GM21576 (cell line): ENCODE measurements around the gene PIM3.

Experiments used
- ATAC-seq: cut with Tn5 transposase; IDR thresholded peaks from one replicate; pipeline ENCODE4 v1.9.1; 2021; ENCODE audit warnings: mild to moderate bottlenecking, moderate library complexity; ENCODE audit not compliant: unreplicated experiment

The PIM3 gene

DNA sequence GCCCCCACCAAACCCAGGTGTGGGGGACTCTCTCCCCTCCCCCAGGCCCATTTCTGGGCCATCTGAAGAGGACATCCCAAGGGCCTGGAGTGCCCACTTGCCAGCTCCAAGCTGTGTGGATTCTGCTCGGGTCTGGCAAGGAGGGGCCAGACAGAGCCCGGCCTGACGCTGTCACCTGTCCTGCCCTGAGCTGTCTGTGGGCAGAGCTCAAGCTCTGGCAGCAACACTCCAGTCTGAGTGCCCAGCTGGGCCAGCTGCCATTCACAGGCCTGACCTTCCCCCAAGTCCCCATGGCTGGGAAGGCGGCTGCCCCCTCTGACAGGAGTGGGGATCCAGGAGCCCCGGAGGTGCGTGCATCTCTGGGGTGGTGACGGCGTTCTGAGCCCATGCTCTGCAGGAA is 6.2 kb upstream of the PIM3 start:
- ATAC-seq = no peak

DNA sequence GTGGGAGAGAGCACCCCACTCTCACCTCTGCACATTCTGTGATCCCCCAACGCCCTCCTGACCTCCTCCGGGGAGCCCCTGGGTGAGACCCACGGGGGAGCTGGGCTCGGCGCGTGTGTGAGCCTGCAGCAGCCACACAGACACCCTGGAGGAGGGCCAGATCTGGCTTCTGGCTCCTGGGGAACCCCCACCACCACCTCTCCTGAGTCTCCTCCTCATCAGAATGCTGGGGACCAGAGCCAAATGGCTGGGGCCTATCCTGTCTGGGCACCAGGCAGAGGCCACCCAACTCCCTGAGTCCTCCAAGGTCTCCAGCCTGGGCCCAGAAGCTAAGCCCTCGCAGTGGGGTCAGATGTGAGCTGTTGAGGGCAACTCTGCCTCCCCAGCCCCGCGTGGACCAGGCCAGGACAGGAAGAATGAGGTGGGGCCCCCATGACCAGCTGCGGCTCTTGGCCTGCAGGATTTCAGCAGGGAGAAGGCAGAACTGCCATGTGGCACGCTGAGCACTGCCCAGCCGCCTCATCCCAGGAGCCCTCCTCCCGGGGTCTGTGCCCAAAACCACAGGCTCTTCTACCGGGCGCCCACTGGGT is 5.5 kb upstream of the PIM3 start:
- ATAC-seq = no peak

DNA sequence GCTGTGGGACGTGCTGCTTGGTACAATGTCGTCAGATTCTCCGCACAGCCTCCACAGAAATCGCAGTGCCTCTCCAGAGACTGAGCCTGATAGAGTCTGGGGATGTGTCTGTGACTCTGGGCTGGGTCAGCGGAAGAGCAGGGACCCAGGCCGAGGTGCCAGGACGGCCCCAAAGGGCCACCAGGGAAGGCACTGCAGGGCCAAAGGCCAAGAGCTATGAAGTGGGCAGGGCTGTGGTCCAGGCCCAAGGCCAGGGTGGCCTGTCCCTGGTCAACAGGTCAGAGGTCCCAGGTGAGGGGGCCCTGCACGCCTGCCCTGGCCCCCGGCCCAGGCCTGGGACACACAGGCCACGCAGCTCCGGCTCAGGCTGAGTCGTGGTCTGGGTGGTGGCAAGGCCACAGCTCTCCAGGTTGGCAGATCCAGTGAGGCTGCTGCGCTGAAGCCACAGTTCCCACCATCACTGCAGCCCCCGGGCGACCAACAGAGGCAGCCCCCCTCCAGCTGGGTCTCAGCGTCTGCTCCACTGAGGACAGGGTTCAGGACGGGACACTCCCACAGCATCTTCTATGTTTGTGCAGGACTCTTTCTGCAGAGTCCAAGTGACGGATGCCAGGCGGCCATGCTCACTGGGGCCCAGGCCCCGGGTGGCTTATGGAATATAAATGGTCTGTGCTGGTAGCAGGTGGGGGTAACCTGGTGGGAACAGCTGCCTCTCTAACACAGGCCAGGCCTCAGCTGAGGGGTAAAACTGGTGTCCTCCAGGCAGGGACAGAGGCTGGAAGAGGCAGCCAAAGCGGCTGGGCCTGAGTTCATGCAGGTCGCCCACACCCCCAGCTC is 4.8 kb upstream of the PIM3 start:
- no peak for ATAC-seq

DNA sequence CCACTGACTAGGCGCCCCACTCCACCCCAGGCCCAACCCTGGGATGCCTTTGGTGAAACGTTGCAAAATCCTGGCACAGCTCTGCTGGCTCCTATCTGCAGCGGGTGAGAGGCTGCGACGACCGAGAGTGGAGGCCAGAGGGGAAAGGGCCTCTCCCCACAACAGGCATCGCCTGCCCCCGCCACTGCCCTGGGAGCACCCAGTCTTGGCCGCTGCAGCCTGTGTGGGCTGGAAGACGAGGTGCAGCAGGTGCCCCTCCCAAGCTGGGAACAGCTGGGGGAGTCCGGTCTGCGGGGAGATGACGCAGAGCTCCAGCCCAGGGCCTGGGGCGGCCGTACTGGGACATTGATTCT is 4.2 kb upstream of the PIM3 start:
- ATAC-seq = no peak

DNA sequence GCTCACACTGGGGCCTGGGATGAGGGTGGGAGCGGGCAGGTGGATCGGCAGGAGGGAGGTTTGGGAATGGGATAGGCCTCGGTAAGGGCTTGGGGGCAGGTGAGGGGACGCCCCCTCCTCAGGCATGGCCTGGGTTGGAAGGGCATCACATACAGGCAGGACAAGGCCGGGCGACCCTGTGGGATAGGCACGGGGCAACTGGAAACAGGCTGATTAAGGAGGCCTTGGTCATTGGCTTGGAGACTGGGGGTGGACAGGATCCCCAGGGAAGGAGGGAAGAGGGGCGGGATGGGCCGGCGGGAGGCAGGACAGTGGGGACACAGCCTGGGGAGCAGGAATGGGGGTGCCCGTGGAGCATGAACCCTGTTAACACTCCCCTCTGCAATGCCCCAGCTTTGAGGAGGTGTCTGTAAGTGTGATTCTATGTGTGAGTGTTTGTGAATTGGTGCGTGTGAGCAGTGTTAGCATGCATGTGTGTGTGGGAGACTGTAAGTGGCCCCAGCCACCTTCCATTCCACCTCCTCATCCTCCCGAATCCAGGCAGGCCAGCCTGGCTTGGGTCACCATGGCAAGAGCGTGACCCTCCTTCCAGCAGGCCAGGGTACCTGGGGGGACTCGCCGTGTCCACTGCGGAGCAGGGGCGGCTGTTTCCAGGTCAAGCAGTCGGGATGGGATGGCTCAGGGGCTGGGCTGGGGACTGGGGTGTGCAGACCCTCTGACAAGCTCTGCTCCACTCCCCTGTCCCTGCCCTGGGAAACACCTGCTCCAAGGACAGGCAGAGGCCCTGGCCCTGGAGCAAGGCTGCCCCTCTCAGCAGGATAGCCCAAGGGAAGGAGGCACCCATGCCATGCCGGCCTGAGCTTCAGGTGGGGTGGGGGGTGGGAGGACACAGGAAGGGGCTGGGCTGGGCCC is 3.4 kb upstream of the PIM3 start:
- no peak for ATAC-seq

DNA sequence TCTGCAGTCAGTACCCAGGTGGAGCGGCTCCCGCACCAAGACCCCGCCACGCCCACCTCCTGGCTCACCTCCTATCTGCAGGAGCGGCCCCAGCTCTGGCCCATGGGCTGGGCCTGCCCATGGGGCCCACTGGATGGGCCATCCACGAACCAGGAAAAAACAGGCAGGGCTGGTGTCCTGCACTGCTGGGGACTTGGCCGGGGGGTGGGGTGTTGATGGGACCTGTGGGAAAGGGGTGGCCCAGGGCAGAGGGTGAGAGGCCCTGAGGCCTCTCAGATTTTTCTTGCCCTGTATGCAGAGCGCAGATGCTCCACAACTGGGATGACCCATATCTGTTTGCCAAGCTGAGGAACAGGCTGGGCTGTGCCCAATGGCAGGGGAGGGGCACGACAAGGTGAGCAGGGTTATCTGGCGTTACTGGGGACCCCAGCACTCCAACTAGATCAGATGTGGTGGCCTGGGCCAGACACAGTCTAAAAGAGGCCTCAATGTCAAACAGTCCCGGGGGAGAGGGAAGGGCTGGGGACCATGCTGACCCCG is 2.7 kb upstream of the PIM3 start:
- no peak for ATAC-seq

DNA sequence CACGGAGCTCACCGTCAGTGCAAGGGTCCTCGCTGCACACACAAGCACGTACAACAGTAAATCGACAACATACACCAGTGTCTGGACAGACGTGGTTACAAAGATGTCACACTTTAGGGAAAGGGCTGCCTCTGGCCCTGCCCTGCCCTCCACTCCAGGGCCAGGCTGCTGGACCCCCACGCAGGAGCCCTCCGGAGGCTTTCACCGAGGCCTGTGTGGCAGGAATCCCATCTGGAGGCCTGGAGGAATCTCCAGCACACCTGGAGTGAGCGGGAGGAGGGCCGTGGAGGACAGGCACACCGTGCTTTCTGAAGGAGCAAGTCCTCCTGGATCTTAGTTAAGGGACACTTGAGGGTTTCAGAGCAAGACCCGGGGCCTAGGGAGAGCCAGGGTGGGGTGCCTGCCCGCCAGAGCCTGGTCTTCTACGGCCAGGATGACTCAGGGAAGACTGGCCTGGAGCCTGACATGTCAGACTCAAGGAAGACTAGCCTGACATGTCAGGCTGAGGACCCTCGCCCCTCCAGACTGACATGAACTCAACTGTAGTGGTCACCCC is 2.1 kb upstream of the PIM3 start:
- no peak for ATAC-seq

DNA sequence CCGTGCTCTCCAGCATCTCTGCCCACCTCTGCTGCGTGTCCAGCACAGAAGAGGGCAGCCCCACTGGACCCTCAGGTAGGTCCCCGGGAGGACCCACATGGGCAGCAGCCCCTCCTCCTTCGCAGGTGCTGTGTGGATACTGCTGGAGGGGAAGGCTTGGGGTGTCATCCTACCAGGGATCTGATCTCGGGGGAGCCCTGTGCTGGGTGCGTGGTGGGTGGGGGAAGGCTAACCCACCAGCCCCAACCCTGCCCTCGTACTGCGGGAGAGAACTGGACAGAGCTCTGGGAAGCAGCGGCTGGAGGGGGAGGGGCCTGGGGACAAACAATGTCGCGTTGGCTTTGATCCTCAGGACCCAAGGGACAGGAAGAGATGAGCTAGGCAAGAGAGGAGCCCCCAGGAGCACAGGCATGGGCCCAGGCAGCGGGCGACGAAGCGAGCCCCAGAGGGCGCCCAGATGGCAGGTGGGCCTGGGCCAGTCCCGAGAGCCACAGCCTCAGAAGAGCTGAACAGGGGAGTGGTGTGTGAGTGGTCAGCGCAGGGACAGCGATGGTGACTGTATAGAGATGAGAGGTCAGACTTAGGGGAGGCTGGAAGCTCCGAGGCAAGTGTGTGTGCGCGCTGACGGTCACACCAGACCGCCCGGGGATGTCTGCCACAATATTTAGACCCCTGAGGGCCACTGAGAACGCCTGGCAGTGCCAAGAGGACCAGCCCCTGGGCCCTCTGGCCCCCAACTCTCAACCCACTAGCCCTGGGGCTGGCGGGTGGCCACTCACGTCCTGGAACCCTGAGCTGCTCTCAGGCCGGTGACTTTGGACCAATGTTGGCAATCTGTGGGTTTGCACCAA is 1.4 kb upstream of the PIM3 start:
- ATAC-seq = no peak

DNA sequence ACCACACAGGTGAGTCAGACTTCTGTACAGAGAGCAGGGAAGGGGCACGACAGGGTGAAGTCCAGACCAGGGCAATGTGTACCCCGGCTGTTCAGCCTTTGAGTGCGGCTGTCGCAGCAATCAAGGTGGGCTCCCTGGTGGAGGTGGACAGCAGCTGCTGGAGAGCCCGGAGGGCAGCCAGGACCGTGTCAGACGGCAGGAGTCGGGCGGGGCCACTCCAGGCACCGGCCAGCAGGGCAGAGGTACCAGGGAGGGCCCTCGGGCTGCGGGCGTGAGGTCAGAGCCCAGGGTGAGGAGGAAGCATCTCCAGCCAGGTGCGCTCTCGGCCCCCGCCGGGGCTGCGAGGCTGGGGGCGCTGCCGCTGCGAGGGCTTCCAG is 802 bp upstream of the PIM3 start:
- peak; percentile 4 for ATAC-seq

DNA sequence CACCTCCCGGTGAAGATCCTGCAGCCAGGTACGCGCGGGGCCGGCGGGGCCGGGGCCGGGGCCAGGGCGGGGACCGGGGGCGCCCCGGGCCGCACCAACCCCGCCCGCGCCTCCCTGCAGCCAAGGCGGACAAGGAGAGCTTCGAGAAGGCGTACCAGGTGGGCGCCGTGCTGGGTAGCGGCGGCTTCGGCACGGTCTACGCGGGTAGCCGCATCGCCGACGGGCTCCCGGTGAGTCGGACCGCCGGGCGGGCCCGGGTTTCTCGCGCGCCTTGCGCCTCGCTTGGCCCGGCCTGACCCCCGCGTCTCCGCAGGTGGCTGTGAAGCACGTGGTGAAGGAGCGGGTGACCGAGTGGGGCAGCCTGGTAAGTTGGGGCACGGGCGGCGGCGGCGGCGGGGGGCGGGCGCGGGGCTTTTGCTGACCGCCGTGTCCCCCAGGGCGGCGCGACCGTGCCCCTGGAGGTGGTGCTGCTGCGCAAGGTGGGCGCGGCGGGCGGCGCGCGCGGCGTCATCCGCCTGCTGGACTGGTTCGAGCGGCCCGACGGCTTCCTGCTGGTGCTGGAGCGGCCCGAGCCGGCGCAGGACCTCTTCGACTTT is 531 bp downstream of the PIM3 start:
- ATAC-seq = no peak

DNA sequence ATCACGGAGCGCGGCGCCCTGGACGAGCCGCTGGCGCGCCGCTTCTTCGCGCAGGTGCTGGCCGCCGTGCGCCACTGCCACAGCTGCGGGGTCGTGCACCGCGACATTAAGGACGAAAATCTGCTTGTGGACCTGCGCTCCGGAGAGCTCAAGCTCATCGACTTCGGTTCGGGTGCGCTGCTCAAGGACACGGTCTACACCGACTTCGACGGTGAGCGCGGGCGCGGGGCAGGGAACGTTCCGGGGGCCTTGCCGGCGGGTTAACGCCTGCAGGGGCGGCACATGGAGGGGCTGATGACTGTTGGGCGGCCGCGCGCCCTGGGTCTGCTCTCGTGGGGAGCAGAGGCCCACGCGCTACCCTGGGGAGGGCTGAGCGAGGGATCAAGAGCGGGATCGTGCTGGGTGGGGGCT is 1.0 kb downstream of the PIM3 start:
- no peak for ATAC-seq

DNA sequence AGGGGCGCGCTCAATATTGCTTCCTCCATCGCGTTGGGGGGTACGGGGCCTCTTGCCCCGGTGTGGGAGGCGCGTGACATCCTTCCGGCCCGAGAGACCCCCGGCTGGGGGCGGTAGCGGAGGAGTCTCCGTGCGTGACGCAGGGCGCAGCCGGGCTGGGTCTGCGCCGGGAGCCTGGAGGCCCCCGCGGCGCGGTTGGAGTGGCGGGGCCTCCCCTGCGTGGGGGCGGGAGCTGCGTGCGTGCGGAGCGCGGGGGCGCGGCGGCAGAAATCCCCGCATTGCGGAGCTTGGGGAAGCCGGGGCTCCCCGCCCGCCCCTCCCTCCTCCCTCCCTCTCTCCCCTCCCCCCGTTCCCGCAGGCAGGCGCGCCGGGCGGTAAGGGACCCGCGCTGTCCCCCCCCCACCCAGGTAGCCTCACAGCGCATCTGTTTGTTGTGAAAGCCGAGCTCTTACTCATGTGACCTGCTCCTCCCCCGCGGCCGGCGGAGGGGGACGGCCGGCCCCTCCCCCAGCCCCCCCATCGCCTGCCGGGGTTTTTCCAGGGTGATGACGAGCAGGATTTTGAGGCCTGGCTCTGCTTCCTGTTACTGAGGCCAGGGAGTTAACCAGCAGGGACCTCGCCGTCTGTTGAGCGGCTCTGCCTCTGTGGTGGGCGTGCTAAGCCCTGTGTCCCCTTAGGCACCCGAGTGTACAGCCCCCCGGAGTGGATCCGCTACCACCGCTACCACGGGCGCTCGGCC is 1.6 kb downstream of the PIM3 start:
- no peak for ATAC-seq

DNA sequence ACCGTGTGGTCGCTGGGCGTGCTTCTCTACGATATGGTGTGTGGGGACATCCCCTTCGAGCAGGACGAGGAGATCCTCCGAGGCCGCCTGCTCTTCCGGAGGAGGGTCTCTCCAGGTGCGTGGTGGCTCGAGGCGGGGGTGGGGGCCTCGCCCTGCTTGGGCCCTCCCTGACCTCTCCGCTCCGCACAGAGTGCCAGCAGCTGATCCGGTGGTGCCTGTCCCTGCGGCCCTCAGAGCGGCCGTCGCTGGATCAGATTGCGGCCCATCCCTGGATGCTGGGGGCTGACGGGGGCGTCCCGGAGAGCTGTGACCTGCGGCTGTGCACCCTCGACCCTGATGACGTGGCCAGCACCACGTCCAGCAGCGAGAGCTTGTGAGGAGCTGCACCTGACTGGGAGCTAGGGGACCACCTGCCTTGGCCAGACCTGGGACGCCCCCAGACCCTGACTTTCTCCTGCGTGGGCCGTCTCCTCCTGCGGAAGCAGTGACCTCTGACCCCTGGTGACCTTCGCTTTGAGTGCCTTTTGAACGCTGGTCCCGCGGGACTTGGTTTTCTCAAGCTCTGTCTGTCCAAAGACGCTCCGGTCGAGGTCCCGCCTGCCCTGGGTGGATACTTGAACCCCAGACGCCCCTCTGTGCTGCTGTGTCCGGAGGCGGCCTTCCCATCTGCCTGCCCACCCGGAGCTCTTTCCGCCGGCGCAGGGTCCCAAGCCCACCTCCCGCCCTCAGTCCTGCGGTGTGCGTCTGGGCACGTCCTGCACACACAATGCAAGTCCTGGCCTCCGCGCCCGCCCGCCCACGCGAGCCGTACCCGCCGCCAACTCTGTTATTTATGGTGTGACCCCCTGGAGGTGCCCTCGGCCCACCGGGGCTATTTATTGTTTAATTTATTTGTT is 2.4 kb downstream of the PIM3 start:
- ATAC-seq = no peak

DNA sequence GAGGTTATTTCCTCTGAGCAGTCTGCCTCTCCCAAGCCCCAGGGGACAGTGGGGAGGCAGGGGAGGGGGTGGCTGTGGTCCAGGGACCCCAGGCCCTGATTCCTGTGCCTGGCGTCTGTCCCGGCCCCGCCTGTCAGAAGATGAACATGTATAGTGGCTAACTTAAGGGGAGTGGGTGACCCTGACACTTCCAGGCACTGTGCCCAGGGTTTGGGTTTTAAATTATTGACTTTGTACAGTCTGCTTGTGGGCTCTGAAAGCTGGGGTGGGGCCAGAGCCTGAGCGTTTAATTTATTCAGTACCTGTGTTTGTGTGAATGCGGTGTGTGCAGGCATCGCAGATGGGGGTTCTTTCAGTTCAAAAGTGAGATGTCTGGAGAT is 3.1 kb downstream of the PIM3 start:
- no peak for ATAC-seq

DNA sequence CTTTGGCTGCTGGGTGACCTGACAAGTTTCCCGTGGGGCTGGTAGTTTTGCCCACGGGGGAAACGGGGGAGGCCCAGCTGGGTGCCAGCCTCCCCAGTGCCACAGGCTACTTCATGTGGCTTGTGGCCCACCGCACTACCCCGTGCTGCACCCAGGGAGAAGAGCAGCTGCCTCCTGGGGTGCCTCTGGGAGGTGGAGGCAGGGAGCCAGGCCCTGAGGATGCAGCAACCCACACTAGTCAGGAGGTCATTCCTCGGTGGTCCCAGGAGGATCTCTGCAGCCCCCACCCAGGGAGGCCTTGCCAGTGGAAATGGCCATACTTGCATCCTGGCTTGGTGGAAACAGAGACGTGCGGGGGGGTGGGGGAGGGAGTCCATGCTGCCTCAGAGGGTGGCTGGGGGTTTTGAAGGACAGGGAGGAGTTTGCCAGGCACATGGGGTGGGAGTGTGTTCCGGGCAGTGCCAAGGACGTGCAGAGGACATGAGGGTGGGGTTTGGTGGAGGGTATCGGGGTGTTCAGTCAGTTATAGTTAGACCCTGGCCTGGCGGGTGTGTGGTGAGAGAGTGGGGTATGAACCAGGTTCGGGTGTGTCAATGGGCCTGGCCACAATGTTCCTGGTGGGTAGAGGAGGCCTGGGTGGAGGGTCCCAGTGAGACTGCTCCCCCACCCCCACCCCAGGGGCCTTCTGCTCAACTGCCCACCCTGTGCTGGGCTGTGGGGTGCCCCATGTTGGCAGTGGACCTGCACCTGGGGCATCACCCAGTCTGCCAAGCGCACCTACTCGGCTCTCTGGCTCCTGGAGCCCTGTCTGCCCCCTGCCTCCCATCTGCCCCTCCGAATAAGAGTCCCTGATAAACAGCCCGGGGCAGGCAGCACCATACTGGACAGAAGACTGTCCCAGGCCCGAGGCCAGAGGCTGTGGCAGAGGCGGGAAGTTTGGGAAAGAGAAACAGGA is 3.8 kb downstream of the PIM3 start:
- no peak for ATAC-seq

DNA sequence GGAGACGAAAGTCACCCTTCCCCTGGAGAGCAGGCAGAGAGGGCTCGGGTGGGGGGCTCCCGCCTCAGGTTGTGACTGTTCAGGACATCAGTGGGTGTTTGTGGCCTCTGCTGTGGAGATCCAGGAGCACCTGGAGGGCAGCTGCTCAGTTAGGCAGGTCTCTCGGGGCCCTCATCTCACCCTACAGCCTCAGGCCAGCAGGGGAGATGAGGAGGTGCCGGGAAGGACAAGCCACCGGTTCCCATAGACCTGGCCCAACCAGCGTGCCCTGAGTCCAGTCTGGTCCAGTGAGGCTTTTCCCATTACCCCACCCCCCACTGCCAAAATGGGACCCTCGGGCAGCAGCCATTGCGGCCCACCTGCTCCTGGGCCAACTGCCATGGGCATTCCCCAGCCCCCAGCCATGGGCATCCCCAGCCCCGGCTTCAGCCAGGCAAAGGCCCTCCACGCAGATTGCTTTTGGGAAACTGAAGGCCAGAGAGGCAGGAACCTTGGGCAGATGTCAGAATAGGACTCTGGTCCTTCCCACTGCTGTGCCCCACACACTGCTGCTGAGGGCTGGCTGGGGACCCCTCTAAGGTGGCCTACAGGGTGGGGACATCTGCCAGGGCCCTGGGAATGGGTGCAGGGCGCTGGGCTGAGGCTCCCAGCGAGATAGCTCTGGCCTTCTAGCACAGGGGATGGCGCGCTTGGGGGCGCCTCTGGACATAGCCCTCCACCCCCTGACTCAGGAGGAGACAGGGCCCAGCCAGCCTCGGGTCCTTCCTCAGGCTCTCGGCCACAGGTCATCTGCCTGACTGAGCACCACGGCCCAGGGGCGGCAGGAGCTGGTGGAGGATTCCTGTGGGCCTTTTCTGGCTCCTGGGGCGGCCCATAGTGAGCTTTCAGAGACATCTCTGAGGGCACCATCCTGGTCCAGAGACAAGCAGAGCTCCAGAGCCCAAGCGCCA is 4.8 kb downstream of the PIM3 start:
- no peak for ATAC-seq
